NOMO-1 (cell line): ENCODE results near the gene TMOD1.
"Not testable (repeated sequence)": the region's sequence is repeated elsewhere in the genome, so short reads cannot be mapped to it uniquely, and the experiment has no call there.

Experiments used
- DNase-seq, 2 experiments: peaks; one replicate each; lab custom pipeline; 2025; ENCODE audit not compliant: unreplicated experiment in 2 of 2; lab: John Stamatoyannopoulos, UW

TMOD1 gene

GRCh38 chr9:97501177-97501971, at the start of gene TMOD1:
Gene TMOD1 (plus strand): TSS chr9:97501666. CDS start chr9:97524189, 22,523 bp downstream.
- DNase-seq: peak; percentile 49 to 75

- not testable (repeated sequence) for DNase-seq
Observed at GRCh38 chr9:97453573-97453972, 47.9 kb upstream of the TMOD1 start.

GRCh38 chr9:97456841-97457240, 44.6 kb upstream of the TMOD1 start:
- DNase-seq: not testable (repeated sequence)

GRCh38 chr9:97459326-97459725, 42.1 kb upstream of the TMOD1 start:
- peak in 1 of 2 experiments; percentile 54 for DNase-seq

GRCh38 chr9:97462159-97462558, 39.3 kb upstream of the TMOD1 start:
- no peak for DNase-seq

- DNase-seq: no peak
Observed at GRCh38 chr9:97462914-97463313, 38.6 kb upstream of the TMOD1 start.

- peak in 1 of 2 experiments; percentile 7 for DNase-seq
Observed at GRCh38 chr9:97468658-97469448, 32.6 kb upstream of the TMOD1 start.

- DNase-seq: no peak
Observed at GRCh38 chr9:97470076-97470475, 31.4 kb upstream of the TMOD1 start.

DNA sequence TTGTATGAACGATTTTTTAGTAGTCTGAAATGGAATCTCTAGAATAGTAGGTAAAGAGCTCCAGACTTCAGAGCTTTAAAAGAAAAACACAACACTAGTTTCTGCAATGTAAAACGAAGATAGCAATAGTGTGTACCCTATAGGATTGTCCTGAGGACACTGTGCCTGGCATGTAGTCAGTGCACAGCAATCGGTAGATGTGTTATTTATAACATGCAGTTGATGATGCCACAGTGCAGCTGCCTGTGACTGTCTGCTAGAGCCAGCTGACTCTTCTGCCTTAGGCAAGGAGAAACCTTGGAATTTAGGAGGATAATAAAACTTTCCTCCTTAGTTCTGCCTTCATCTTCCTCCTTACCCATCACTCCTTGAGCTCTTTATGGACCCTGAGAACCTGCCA, 27.7 kb upstream of the TMOD1 start:
- DNase-seq: no peak

- DNase-seq: no peak
Observed at GRCh38 chr9:97474372-97474925, 27.0 kb upstream of the TMOD1 start.

DNA sequence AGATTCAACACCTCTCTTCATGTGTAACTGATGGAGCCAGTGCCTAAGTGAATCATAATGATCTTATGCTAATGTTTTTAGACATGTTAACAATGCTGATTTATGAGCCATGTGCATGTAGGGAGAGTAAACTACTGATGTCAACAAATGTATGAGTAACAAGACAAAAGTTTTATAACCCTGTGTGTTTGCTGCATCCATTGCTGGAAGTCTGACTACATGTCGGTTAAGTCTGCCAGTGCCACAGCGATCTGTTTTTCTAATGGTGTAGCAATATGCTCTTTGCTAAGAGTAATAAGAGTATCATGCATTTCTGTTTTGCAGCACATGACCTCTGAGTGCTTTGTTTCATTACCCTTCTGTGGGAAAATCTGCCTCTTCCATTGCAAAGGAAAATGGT, 26.4 kb upstream of the TMOD1 start:
- no peak for DNase-seq

DNA sequence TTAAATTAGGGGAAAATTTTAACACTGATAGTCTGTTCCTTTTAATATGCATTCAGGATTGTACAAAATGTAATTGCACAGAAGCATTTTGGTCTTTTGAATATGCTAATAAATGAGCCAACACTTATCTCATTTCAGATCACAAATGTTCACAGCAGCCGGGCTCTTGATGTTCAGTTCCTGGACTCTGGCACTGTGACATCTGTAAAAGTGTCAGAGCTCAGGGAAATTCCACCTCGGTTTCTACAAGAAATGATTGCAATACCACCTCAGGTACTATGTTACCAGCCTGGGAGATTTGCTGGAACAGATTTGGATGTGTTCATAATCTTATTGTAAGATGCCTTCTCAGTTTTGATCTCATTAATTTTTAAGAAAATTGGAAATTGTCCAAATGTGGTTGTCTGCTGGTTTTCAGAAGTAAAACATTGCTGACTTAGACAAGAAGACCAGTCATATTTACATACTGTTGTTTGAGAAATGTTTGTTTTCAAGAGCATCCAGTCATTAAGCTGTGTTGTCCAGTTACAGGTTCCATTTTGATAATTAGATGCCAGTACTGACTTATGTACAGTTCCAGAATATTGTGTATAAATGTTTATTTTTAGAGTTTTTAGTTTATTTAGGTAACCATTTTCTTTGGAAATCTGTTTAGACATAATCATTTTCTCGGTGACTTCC, 23.0 kb upstream of the TMOD1 start:
- DNase-seq: no peak

- DNase-seq: no peak
Observed at GRCh38 chr9:97479496-97480159, 21.8 kb upstream of the TMOD1 start.

DNA sequence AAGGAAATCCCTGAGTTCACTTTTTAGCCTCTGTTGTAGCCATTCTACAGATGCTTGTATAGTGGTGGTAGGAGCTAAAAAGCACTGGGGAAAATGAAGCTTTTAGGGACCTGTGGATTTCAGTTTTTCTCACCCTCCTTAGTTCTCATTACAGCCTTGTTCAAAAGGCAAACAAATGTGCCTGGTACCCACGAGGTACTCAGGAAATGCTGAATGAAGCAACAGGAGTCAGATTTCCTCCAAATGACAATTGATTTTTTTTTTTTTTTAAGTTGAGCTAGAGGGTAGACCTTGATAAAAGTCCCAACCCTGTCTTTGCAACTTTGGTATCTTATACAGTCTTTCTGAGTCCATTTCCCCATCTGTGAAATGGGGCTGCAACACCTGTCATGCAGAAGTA, 21.3 kb upstream of the TMOD1 start:
- DNase-seq: no peak

DNA sequence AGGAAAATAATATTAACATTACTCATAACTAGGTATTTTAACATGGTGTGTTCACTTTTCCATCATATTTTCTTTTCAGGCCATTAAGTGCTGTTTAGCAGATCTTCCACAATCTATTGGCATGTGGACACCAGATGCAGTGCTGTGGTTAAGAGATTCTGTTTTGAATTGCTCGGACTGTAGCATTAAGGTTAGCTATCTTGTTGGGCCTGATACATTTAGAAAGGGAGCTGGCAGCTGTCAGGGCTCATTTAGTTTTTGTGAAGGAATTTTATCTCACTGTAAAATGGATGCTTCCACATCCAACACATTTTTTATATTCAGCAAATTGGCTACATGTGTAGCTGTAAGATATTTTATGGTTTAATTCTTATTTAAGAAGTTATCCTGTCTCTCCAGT, 20.7 kb upstream of the TMOD1 start:
- DNase-seq: no peak

DNA sequence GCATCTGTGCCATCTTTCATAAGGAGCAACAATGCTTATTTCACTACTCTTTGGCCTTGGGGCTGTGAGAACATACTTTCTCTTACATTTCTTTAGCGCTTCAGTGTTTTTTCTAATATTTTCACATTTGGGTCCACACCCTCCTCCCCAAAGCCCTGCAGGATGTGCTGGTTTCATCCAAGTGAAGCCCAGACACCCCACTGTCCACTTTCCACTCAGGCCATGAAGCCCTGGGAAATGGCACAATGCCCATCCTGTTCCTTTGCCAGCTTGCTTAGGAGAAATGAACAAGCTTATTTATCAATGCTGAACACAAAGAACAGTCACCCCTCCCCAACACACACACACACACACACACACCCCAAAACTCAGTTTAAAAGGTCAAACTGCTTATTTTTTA, 17.3 kb upstream of the TMOD1 start:
- no peak for DNase-seq

DNA sequence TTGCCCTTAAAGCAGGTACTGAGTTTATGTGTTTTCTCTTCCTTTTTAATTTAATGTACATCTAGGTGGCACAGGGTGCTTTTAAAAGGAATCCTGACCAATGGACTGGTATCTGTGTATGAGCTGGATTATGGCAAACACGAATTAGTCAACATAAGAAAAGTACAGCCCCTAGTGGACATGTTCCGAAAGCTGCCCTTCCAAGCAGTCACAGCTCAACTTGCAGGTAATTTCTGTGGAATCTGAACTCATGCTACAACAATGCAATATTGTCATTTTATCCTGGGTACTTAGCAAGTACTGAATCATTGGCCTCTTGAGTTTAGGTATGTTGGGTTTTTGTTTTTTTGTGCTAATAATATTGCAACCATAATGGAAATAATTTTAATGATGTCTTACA, 14.4 kb upstream of the TMOD1 start:
- no peak for DNase-seq

DNA sequence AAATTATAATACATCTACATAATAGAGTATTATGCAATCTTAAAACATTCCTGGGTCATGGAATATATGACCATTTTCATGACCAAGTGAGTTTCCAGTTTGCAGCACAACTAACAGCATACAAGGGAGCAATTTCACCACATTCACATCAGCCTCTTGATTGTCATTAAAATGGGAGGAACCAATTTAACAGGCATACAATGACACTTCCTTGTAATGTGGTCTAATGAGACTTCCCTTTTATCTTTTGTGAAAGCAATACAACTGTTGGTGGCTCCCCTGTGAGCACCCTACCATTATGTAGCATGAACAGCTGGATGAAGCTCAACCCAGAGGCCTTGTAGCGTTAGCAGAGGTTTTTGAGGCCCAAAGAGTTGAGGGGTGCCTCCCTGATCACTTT, 13.6 kb upstream of the TMOD1 start:
- peak in 1 of 2 experiments; percentile 48 for DNase-seq

- no peak for DNase-seq
Observed at GRCh38 chr9:97491216-97491999, 10.1 kb upstream of the TMOD1 start.
